ENCODE results near the gene NOSTRIN. TPM values are rescaled to one million over a fixed set of nuclear protein-coding genes. Genes with fewer than 3 reads are reported as not detected.

Gene NOSTRIN
- total RNA-seq, 1 experiment from 2014 or later: not detected

DNA sequence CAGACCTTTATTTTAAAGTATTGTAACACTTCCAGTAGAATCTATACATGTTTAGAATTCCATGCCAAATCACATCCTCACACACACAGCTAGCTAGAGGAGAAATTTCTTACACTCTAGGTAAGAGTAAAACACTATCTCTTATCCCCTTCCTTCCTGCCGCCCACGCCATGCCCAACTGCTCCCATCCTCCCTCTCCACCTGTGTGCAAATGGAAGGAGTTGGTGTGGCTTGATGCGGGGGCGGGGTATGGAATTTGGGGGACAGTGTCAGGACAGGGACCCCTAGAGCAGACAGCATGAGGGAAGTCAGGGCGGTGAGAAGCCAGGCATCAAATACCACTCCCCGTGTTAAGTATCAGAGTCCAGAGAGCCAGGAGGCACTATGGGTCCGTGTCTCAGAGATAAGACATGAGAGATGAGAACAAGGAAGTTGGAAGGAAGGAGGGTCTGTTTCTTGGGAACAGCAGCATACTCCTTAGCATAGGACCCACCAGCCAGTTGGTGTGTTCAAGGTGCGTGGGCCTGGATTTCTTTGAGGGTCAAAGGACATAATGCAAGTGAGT lies 48.6 kb upstream of the NOSTRIN start:
- H3K27me3 ChIP-seq (ENCODE audit: insufficient read depth, low read length): no peaks in the 10 kb centered on the region
- H2BK15ac ChIP-seq (ENCODE audit: low read depth, low read length): no peak overlapping the region
- peak overlapping the region in 2 of 3 experiments; percentile 41 to 53; a peak in 2 of 7 replicates for H3K27ac Mint-ChIP-seq
- no peak overlapping the region for H3T11ph ChIP-seq (ENCODE audit: low read length)
- TF ChIP-seq, protein P1, sequence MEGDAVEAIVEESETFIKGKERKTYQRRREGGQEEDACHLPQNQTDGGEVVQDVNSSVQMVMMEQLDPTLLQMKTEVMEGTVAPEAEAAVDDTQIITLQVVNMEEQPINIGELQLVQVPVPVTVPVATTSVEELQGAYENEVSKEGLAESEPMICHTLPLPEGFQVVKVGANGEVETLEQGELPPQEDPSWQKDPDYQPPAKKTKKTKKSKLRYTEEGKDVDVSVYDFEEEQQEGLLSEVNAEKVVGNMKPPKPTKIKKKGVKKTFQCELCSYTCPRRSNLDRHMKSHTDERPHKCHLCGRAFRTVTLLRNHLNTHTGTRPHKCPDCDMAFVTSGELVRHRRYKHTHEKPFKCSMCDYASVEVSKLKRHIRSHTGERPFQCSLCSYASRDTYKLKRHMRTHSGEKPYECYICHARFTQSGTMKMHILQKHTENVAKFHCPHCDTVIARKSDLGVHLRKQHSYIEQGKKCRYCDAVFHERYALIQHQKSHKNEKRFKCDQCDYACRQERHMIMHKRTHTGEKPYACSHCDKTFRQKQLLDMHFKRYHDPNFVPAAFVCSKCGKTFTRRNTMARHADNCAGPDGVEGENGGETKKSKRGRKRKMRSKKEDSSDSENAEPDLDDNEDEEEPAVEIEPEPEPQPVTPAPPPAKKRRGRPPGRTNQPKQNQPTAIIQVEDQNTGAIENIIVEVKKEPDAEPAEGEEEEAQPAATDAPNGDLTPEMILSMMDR (conservative IDR thresholded peaks at IDR 0.05): no peak
- H3K56ac ChIP-seq (ENCODE audit: insufficient read length, low read depth, low read length): no peak overlapping the region
- H3K79me1 ChIP-seq (ENCODE audit: insufficient read depth, low read depth, low read length, poor library complexity, severe bottlenecking): no peaks in the 10 kb centered on the region
- DNase-seq: no peak
- WGBS (ENCODE audit: extremely low coverage, insufficient read length, low lambda C conversion rate): no CpG with 5 or more reads among the region's 8 CpGs
- no peaks in the 10 kb centered on the region for H4K20me1 ChIP-seq (ENCODE audit: control insufficient read depth, insufficient read depth, insufficient read length)
- H3K14ac ChIP-seq (ENCODE audit: insufficient read depth, low read length): 0 out of 2 replicates have a peak overlapping the region, but pooled peaks have one; percentile 29
- H3K9me3 Mint-ChIP-seq: no peaks in the 10 kb centered on the region
- no peak overlapping the region for H3K9ac ChIP-seq (ENCODE audit: extremely low read depth, insufficient read length, low read length)
- H3K79me2 ChIP-seq (ENCODE audit: insufficient read depth, low read length): no peaks in the 10 kb centered on the region
- H3K4me1 Mint-ChIP-seq: peaks cover 20 to 22% of the 10 kb centered on the region in 2 experiments
- no peak overlapping the region for H3K27ac ChIP-seq (ENCODE audit: insufficient read length, low read depth, low read length)
- H3K18ac ChIP-seq (ENCODE audit: insufficient read length, low read depth, low read length): no peak overlapping the region
- H4K8ac ChIP-seq (replicated peaks; ENCODE audit: insufficient read length, low read depth, low read length): no peak overlapping the region
- H3K4me2 ChIP-seq (ENCODE audit: insufficient read depth, insufficient read length, low read length): no peak overlapping the region
- H3K4ac ChIP-seq (ENCODE audit: low read depth, low read length): no peak overlapping the region
- H4K91ac ChIP-seq (ENCODE audit: insufficient read length, low read depth, low read length): no peak overlapping the region
- no peak overlapping the region for H4K5ac ChIP-seq (ENCODE audit: insufficient read length, low read depth, low read length)
- no peak overlapping the region for H3K4me3 Mint-ChIP-seq
- H3K23ac ChIP-seq (ENCODE audit: insufficient read length, low read depth, low read length): no peak overlapping the region
- no peak overlapping the region for H2AFZ ChIP-seq (ENCODE audit: low read length)
- H2BK120ac ChIP-seq (ENCODE audit: low read depth, low read length, poor library complexity, severe bottlenecking): no peak overlapping the region
- no peaks in the 10 kb centered on the region for H3K23me2 ChIP-seq (ENCODE audit: insufficient read length, low read depth, low read length, poor library complexity, severe bottlenecking)
- H3K9me3 ChIP-seq (ENCODE audit: control insufficient read depth, low read depth, low read length): no peaks in the 10 kb centered on the region
- no peak overlapping the region for H2BK5ac ChIP-seq (ENCODE audit: insufficient read length, low read length)
- H2BK20ac ChIP-seq (ENCODE audit: low read depth, low read length, poor library complexity, severe bottlenecking): no peak overlapping the region
- no peaks in the 10 kb centered on the region for H3K27me3 Mint-ChIP-seq (ENCODE audit: low read depth)
- no peak overlapping the region for H2BK12ac ChIP-seq (ENCODE audit: insufficient read length, low read depth, low read length)
- no peaks in the 10 kb centered on the region for H3K36me3 Mint-ChIP-seq (ENCODE audit: insufficient read depth in 1 of 3, low read depth in 3 of 3)
- H2AK5ac ChIP-seq (ENCODE audit: insufficient read length, low read length): no peak overlapping the region
- no peaks in the 10 kb centered on the region; the same call in 1 of the 2 replicates for H3K4me1 ChIP-seq (ENCODE audit: insufficient read depth, low read length)

Data from H9 (cell line).